ENCODE measurements around the gene DGCR2. TPM values are rescaled to one million over a fixed set of nuclear protein-coding genes. Genes with fewer than 3 reads are reported as not detected.

DGCR2 gene
- total RNA-seq, 1 donor from 2014 or later: 68.7 TPM

- DNase-seq: no peak
- no peaks in the 10 kb centered on the region for H3K4me1 Mint-ChIP-seq (ENCODE audit: low read depth, unreplicated experiment)
- TF ChIP-seq CTCF (IDR thresholded peaks at IDR 0.05; ENCODE audit: partially characterized antibody, unreplicated experiment): no peak
Measured at GRCh38 chr22:19152942-19153883, 31.0 kb upstream of the DGCR2 start.

GRCh38 chr22:19151329-19152191 is 29.3 kb upstream of the DGCR2 start:
- H3K9me3 Mint-ChIP-seq (ENCODE audit: unreplicated experiment): peaks cover 8% of the 10 kb centered on the region
- H3K4me3 Mint-ChIP-seq (ENCODE audit: unreplicated experiment): no peak overlapping the region
- no peak for DNase-seq
- TF ChIP-seq CTCF (IDR thresholded peaks at IDR 0.05; ENCODE audit: partially characterized antibody, unreplicated experiment): no peak
- H3K27me3 Mint-ChIP-seq (ENCODE audit: unreplicated experiment): peaks cover 20% of the 10 kb centered on the region
- peaks cover 11% of the 10 kb centered on the region for H3K36me3 Mint-ChIP-seq (ENCODE audit: unreplicated experiment)
- H3K27ac Mint-ChIP-seq (ENCODE audit: unreplicated experiment): no peak overlapping the region
- peaks cover 4% of the 10 kb centered on the region for H3K4me1 Mint-ChIP-seq (ENCODE audit: low read depth, unreplicated experiment)

More at GRCh38 chr22:19152942-19153883, 31.0 kb upstream of the DGCR2 start:
- Mint-ChIP-seq H3K9me3 (ENCODE audit: unreplicated experiment) (peaks cover 6% of the 10 kb centered on the region), H3K4me3 (ENCODE audit: unreplicated experiment) (no peak overlapping the region), H3K27me3 (ENCODE audit: unreplicated experiment) (peaks cover 17% of the 10 kb centered on the region), H3K27ac (ENCODE audit: unreplicated experiment) (no peak overlapping the region), H3K36me3 (ENCODE audit: unreplicated experiment) (peaks cover 11% of the 10 kb centered on the region)

- H3K27ac Mint-ChIP-seq (ENCODE audit: unreplicated experiment): no peak overlapping the region
- H3K4me3 Mint-ChIP-seq (ENCODE audit: unreplicated experiment): no peak overlapping the region
- peaks cover 22% of the 10 kb centered on the region for H3K27me3 Mint-ChIP-seq (ENCODE audit: unreplicated experiment)
- TF ChIP-seq CTCF (IDR thresholded peaks at IDR 0.05; ENCODE audit: partially characterized antibody, unreplicated experiment): no peak
- no peak for DNase-seq
- H3K9me3 Mint-ChIP-seq (ENCODE audit: unreplicated experiment): peaks cover 11% of the 10 kb centered on the region
- H3K36me3 Mint-ChIP-seq (ENCODE audit: unreplicated experiment): peaks cover 16% of the 10 kb centered on the region
- peaks cover 4% of the 10 kb centered on the region for H3K4me1 Mint-ChIP-seq (ENCODE audit: low read depth, unreplicated experiment)
Measured at GRCh38 chr22:19150482-19151328, 28.5 kb upstream of the DGCR2 start.

- H3K4me1 Mint-ChIP-seq (ENCODE audit: low read depth, unreplicated experiment): peaks cover 4% of the 10 kb centered on the region
Measured at GRCh38 chr22:19149991-19150390, 27.8 kb upstream of the DGCR2 start, which contains the start of gene GSC2. GSC2 (minus strand) TSS chr22:19150292; CDS start chr22:19150283, 9 bp downstream.

More at GRCh38 chr22:19149991-19150390, 27.8 kb upstream of the DGCR2 start, which contains the start of gene GSC2:
- H3K4me3 Mint-ChIP-seq (ENCODE audit: unreplicated experiment): no peak within 1 kb of the TSS
- H3K9me3 Mint-ChIP-seq (ENCODE audit: unreplicated experiment): peaks cover 11% of the 10 kb centered on the region
- DNase-seq: no peak
- H3K27me3 Mint-ChIP-seq (ENCODE audit: unreplicated experiment): peaks cover 22% of the 10 kb centered on the region
- peaks cover 16% of the 10 kb centered on the region for H3K36me3 Mint-ChIP-seq (ENCODE audit: unreplicated experiment)
- no peak for TF ChIP-seq CTCF (IDR thresholded peaks at IDR 0.05; ENCODE audit: partially characterized antibody, unreplicated experiment)
- H3K27ac Mint-ChIP-seq (ENCODE audit: unreplicated experiment): no peak within 1 kb of the TSS

Measured in glutamatergic neuron (in vitro differentiated cells).